Ovary (tissue), 3 donors: ENCODE data around the gene LIMA1.
"Not testable (repeated sequence)": the region's sequence is repeated elsewhere in the genome, so short reads cannot be mapped to it uniquely, and the experiment has no call there.

ENCODE experiments used
- EP300 ChIP-seq: sonication (generic); formaldehyde crosslinking; IDR thresholded peaks from one replicate; pipeline ENCODE4 v1.6.1; 2017; ENCODE audit warnings: antibody characterized with exemption
- POLR2A ChIP-seq: fragments of 450-650 bp; IDR thresholded peaks from one replicate; pipeline ENCODE4 v1.6.1; 2017; ENCODE audit warnings: antibody characterized with exemption, mild to moderate bottlenecking, moderate library complexity
- TF ChIP-seq, protein P1 (sequence below), 3 donors: fragments of 450-650 bp in 2 of 3; fragments of 200-600 bp in 1 of 3; IDR thresholded peaks; one replicate each; pipeline versions ENCODE4 v1.5.1 to v1.8.0; 2016 to 2022; ENCODE audit warnings: antibody characterized with exemption in 3 of 3, mild to moderate bottlenecking in 1 of 3
- donor health status: DM: no; HTN: no; CAD: no.

DNA sequence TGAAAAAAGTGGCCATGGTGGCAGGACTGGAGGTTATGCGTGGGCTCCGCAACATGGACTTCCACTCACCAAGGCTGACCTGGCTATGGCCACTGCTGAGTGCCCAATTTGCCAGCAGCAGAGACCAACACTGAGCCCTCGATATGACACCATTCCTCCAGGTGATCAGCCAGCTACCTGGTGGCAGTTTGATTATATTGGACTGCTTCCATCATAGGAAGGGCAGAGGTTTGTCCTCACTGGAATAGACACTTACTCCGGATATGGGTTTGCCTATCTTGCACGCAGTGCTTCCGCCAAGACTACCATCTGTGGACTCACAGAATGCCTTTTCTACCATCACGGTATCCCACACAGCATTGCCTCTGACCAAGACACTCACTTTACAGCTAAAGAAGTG is 40.8 kb upstream of the LIMA1 start:
- TF ChIP-seq, protein P1, sequence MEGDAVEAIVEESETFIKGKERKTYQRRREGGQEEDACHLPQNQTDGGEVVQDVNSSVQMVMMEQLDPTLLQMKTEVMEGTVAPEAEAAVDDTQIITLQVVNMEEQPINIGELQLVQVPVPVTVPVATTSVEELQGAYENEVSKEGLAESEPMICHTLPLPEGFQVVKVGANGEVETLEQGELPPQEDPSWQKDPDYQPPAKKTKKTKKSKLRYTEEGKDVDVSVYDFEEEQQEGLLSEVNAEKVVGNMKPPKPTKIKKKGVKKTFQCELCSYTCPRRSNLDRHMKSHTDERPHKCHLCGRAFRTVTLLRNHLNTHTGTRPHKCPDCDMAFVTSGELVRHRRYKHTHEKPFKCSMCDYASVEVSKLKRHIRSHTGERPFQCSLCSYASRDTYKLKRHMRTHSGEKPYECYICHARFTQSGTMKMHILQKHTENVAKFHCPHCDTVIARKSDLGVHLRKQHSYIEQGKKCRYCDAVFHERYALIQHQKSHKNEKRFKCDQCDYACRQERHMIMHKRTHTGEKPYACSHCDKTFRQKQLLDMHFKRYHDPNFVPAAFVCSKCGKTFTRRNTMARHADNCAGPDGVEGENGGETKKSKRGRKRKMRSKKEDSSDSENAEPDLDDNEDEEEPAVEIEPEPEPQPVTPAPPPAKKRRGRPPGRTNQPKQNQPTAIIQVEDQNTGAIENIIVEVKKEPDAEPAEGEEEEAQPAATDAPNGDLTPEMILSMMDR (IDR thresholded peaks at IDR 0.05), result not testable (repeated sequence)
- not testable (repeated sequence) for TF ChIP-seq EP300, POLR2A
